GM19395 (cell line): ENCODE data around the gene CSNK1G1.
"Not testable (repeated sequence)": the region's sequence is repeated elsewhere in the genome, so short reads cannot be mapped to it uniquely, and the experiment has no call there.

Experiments used
- ATAC-seq: cut with Tn5 transposase; IDR thresholded peaks from one replicate; pipeline ENCODE4 v1.9.1; 2021; ENCODE audit warnings: mild to moderate bottlenecking, moderate library complexity; ENCODE audit not compliant: unreplicated experiment

Gene CSNK1G1

GRCh38 chr15:64247535-64247905 lies 108.5 kb downstream of the CSNK1G1 start:
- no peak for ATAC-seq

- peak; percentile 93 for ATAC-seq
Observed at GRCh38 chr15:64246364-64247189, 109.4 kb downstream of the CSNK1G1 start.

- ATAC-seq, result no peak
Observed at GRCh38 chr15:64245405-64245804, 110.6 kb downstream of the CSNK1G1 start.

- ATAC-seq, result no peak
Observed at GRCh38 chr15:64237677-64238076, 118.3 kb downstream of the CSNK1G1 start.

- no peak for ATAC-seq
Observed at GRCh38 chr15:64236156-64236894, 119.6 kb downstream of the CSNK1G1 start.

GRCh38 chr15:64235552-64235951 lies 120.4 kb downstream of the CSNK1G1 start:
- no peak for ATAC-seq

GRCh38 chr15:64233299-64233698 lies 122.7 kb downstream of the CSNK1G1 start:
- ATAC-seq, result no peak

- ATAC-seq, result no peak
Observed at GRCh38 chr15:64232400-64232799, 123.6 kb downstream of the CSNK1G1 start.

- ATAC-seq, result no peak
Observed at GRCh38 chr15:64229129-64229724, 126.7 kb downstream of the CSNK1G1 start.

GRCh38 chr15:64225804-64226203 lies 130.2 kb downstream of the CSNK1G1 start:
- no peak for ATAC-seq

- ATAC-seq, result no peak
Observed at GRCh38 chr15:64224511-64224910, 131.5 kb downstream of the CSNK1G1 start.

- no peak for ATAC-seq
Observed at GRCh38 chr15:64223882-64224281, 132.1 kb downstream of the CSNK1G1 start.

- no peak for ATAC-seq
Observed at GRCh38 chr15:64222573-64223366, 133.2 kb downstream of the CSNK1G1 start.

GRCh38 chr15:64221911-64222310 lies 134.1 kb downstream of the CSNK1G1 start:
- ATAC-seq, result not testable (repeated sequence)

- ATAC-seq, result not testable (repeated sequence)
Observed at GRCh38 chr15:64217429-64217750, 138.6 kb downstream of the CSNK1G1 start.

GRCh38 chr15:64216730-64217428 lies 139.1 kb downstream of the CSNK1G1 start:
- ATAC-seq, result no peak

GRCh38 chr15:64216196-64216595 lies 139.8 kb downstream of the CSNK1G1 start:
- no peak for ATAC-seq

- no peak for ATAC-seq
Observed at GRCh38 chr15:64213646-64214045, 142.3 kb downstream of the CSNK1G1 start.

- no peak for ATAC-seq
Observed at GRCh38 chr15:64211696-64212095, 144.3 kb downstream of the CSNK1G1 start.

GRCh38 chr15:64210371-64210770 lies 145.6 kb downstream of the CSNK1G1 start:
- ATAC-seq, result no peak
